ENCODE measurements around the gene TRAPPC3L.

Gene TRAPPC3L

DNA sequence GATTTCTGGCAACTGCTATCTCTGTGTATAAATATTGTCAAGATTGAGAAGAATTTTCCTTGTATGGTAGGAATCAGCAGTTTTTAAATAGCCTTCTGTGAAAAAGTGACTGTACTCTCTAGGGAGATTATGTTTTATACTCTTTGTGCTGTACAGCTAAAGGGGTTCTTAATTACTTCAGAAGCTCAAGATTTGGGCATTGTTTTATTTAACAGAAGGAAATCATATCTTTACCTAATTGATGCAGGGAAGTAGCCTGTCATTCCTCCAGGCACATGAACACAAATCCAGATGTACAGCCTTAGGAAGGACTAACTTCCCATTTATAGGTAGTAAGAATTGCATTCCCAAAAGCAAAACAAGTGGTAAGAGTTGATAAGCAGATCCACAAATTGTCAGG lies 32.8 kb downstream of the TRAPPC3L start:
- no peak overlapping the region for H3K4me3 ChIP-seq (ENCODE audit: severe bottlenecking)
- TF ChIP-seq, protein P1, sequence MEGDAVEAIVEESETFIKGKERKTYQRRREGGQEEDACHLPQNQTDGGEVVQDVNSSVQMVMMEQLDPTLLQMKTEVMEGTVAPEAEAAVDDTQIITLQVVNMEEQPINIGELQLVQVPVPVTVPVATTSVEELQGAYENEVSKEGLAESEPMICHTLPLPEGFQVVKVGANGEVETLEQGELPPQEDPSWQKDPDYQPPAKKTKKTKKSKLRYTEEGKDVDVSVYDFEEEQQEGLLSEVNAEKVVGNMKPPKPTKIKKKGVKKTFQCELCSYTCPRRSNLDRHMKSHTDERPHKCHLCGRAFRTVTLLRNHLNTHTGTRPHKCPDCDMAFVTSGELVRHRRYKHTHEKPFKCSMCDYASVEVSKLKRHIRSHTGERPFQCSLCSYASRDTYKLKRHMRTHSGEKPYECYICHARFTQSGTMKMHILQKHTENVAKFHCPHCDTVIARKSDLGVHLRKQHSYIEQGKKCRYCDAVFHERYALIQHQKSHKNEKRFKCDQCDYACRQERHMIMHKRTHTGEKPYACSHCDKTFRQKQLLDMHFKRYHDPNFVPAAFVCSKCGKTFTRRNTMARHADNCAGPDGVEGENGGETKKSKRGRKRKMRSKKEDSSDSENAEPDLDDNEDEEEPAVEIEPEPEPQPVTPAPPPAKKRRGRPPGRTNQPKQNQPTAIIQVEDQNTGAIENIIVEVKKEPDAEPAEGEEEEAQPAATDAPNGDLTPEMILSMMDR (IDR thresholded peaks at IDR 0.05; ENCODE audit: poor library complexity, severe bottlenecking), result no peak

DNA sequence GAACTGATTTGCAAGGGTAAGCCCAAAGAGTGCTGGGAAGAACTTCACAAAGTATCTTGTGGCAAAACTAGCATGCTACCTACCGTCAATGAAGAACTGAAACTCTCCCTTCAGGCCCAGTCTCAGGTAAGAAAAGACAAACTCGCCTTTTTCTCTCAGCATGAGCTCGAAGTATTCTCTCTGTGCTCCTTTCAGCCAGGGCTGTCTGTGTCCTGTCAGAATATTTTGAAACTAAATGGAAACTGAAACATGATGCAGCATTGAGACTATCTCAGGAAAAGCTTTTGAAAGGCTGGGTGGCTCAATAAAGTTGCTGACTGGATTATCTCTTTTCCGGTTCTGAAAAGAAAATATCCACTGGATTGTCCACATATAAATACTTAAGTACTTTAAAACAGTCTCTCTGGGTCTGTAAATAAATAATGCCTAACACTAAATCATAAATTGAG lies 33.3 kb downstream of the TRAPPC3L start:
- no peak overlapping the region for H3K4me3 ChIP-seq (ENCODE audit: severe bottlenecking)
- DNase-seq (ENCODE audit: low spot score) (no peak), ATAC-seq (ENCODE audit: low read depth) (no peak)

More for the DNA sequence above, 32.8 kb downstream of the TRAPPC3L start:
- Histone ChIP-seq H3K4me1 (ENCODE audit: insufficient read depth, poor library complexity, severe bottlenecking) (no peaks in the 10 kb centered on the region), H3K27me3 (ENCODE audit: insufficient read depth, poor library complexity, severe bottlenecking) (no peaks in the 10 kb centered on the region), H3K9me3 (ENCODE audit: severe bottlenecking) (no peaks in the 10 kb centered on the region), H3K36me3 (ENCODE audit: low read depth) (no peaks in the 10 kb centered on the region), H3K27ac (ENCODE audit: poor library complexity, severe bottlenecking) (no peak overlapping the region)
- DNase-seq (ENCODE audit: low spot score), result no peak
- ATAC-seq (ENCODE audit: low read depth), result no peak

DNA sequence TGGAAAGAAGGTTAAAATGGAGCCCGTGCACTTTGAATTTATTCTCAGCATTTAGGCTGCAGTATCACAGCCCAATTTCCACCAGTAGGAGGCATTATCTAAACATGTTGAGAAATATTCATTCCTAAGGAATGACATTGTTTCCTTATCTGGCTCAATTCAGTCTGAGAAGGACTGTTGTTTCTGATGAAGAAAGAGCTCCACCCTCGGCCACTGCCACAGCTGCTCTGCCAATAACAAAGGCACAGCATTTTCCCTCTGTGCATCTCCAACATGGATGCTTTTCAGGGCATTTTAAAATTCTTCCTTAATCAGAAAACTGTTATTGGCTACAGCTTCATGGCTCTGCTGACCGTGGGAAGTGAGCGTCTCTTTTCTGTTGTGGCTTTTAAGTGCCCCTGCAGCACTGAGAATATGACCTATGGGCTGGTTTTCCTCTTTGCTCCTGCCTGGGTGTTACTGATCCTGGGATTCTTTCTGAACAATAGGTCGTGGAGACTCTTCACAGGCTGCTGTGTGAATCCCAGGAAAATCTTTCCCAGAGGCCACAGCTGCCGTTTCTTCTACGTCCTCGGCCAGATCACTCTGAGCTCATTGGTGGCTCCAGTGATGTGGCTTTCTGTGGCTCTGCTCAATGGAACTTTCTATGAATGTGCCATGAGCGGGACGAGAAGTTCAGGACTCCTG lies 33.9 kb downstream of the TRAPPC3L start, which contains the start of gene CALHM5:
Gene CALHM5, plus strand, starts transcription at position 216 of the 687 bp plus-strand sequence. Its CDS starts 58 bp downstream, at position 274.
- H3K9me3 ChIP-seq (ENCODE audit: severe bottlenecking), result no peaks in the 10 kb centered on the region
- TF ChIP-seq, protein P1 (IDR thresholded peaks at IDR 0.05; ENCODE audit: poor library complexity, severe bottlenecking), result peak; percentile 55
- peak; percentile 80 for ATAC-seq (ENCODE audit: low read depth)
- no peaks in the 10 kb centered on the region for H3K27me3 ChIP-seq (ENCODE audit: insufficient read depth, poor library complexity, severe bottlenecking)
- H3K36me3 ChIP-seq (ENCODE audit: low read depth), result no peaks in the 10 kb centered on the region
- H3K27ac ChIP-seq (ENCODE audit: poor library complexity, severe bottlenecking), result no peak within 1 kb of the TSS
- no peaks in the 10 kb centered on the region for H3K4me1 ChIP-seq (ENCODE audit: insufficient read depth, poor library complexity, severe bottlenecking)
- H3K4me3 ChIP-seq (ENCODE audit: severe bottlenecking), result no peak within 1 kb of the TSS
- DNase-seq (ENCODE audit: low spot score), result no peak

More for the DNA sequence above, 33.3 kb downstream of the TRAPPC3L start:
- H3K27ac ChIP-seq (ENCODE audit: poor library complexity, severe bottlenecking), result no peak overlapping the region
- TF ChIP-seq, protein P1 (IDR thresholded peaks at IDR 0.05; ENCODE audit: poor library complexity, severe bottlenecking), result no peak
- H3K27me3 ChIP-seq (ENCODE audit: insufficient read depth, poor library complexity, severe bottlenecking), result no peaks in the 10 kb centered on the region
- no peaks in the 10 kb centered on the region for H3K36me3 ChIP-seq (ENCODE audit: low read depth)
- H3K9me3 ChIP-seq (ENCODE audit: severe bottlenecking), result no peaks in the 10 kb centered on the region
- H3K4me1 ChIP-seq (ENCODE audit: insufficient read depth, poor library complexity, severe bottlenecking), result no peaks in the 10 kb centered on the region

DNA sequence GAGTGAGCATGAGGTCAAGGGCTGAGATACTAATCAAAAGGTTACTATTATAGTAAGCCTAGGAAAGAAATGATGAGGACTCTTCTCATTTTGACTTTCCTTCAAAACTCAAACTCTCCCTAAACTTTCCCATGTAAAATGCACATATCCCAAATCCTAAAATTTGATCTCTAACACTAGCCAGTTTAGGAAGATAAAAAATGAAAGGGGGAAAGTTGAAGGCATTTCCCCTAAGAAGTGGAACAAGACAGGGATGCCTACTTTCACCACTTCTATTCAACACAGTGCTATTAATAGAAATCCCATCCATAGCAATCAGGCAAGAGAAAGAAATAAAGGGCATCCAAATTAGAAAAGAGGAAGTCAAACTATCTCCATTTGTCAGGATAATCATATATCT lies 37.0 kb downstream of the TRAPPC3L start:
- Histone ChIP-seq H3K27me3 (ENCODE audit: insufficient read depth, poor library complexity, severe bottlenecking) (no peaks in the 10 kb centered on the region), H3K36me3 (ENCODE audit: low read depth) (no peaks in the 10 kb centered on the region), H3K4me3 (ENCODE audit: severe bottlenecking) (no peak overlapping the region), H3K4me1 (ENCODE audit: insufficient read depth, poor library complexity, severe bottlenecking) (no peaks in the 10 kb centered on the region), H3K27ac (ENCODE audit: poor library complexity, severe bottlenecking) (no peak overlapping the region), H3K9me3 (ENCODE audit: severe bottlenecking) (no peaks in the 10 kb centered on the region)
- TF ChIP-seq, protein P1 (IDR thresholded peaks at IDR 0.05; ENCODE audit: poor library complexity, severe bottlenecking), result no peak
- ATAC-seq (ENCODE audit: low read depth) (no peak), DNase-seq (ENCODE audit: low spot score) (no peak)

DNA sequence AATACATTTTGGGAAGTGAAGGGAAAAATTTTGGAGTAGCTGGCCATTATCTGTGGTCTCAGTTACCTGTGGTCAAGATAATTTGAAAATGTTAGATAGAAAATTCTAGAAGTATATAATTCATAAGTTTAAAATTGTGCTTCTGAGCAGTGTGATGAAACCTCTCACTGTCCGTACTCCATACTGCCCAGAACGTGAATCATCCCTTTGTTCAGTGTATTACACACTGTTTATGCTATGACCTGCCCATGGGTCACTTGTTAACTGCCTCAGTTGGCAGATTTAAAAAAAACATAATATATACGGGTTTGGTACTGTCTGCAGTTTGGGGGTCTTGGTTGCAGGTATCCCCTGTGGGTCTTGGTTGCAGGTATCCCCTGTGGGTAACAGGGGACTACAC lies 38.2 kb downstream of the TRAPPC3L start:
- ATAC-seq (ENCODE audit: low read depth) (peak; percentile 77), DNase-seq (ENCODE audit: low spot score) (no peak)
- Histone ChIP-seq H3K27ac (ENCODE audit: poor library complexity, severe bottlenecking) (no peak overlapping the region), H3K36me3 (ENCODE audit: low read depth) (no peaks in the 10 kb centered on the region), H3K4me1 (ENCODE audit: insufficient read depth, poor library complexity, severe bottlenecking) (no peaks in the 10 kb centered on the region), H3K4me3 (ENCODE audit: severe bottlenecking) (no peak overlapping the region), H3K27me3 (ENCODE audit: insufficient read depth, poor library complexity, severe bottlenecking) (no peaks in the 10 kb centered on the region), H3K9me3 (ENCODE audit: severe bottlenecking) (no peaks in the 10 kb centered on the region)
- TF ChIP-seq, protein P1 (IDR thresholded peaks at IDR 0.05; ENCODE audit: poor library complexity, severe bottlenecking), result no peak

Measured in RWPE2 (cell line).